GM04503 (cell line): Measurements from ENCODE around the gene DLST.

Source experiments
- DNase-seq: peaks from one replicate; pipeline ENCODE4 v3.0.0-alpha.2; 2012; ENCODE audit warnings: low read depth

Gene DLST

GRCh38 chr14:74940956-74941565 lies 59.3 kb downstream of the DLST start:
- no peak for DNase-seq

GRCh38 chr14:74941676-74942097 lies 60.0 kb downstream of the DLST start:
- no peak for DNase-seq

GRCh38 chr14:74942181-74942580 lies 60.5 kb downstream of the DLST start:
- DNase-seq: no peak

- DNase-seq: no peak
Observed at GRCh38 chr14:74942608-74943007, 60.9 kb downstream of the DLST start.

GRCh38 chr14:74945261-74945851 lies 63.6 kb downstream of the DLST start:
- DNase-seq: no peak

- no peak for DNase-seq
Observed at GRCh38 chr14:74945852-74946658, 64.3 kb downstream of the DLST start.

- DNase-seq: no peak
Observed at GRCh38 chr14:74946659-74947281, 65.1 kb downstream of the DLST start.

- DNase-seq: no peak
Observed at GRCh38 chr14:74947353-74948227, 65.9 kb downstream of the DLST start.

GRCh38 chr14:74948228-74949175 lies 66.8 kb downstream of the DLST start:
- DNase-seq: no peak

GRCh38 chr14:74949191-74949601 lies 67.5 kb downstream of the DLST start:
- no peak for DNase-seq

GRCh38 chr14:74949859-74950573 lies 68.3 kb downstream of the DLST start:
- DNase-seq: no peak

GRCh38 chr14:74950795-74951442 lies 69.2 kb downstream of the DLST start:
- no peak for DNase-seq

GRCh38 chr14:74951443-74952179 lies 69.9 kb downstream of the DLST start:
- DNase-seq: no peak

- no peak for DNase-seq
Observed at GRCh38 chr14:74952180-74952665, 70.5 kb downstream of the DLST start.

- no peak for DNase-seq
Observed at GRCh38 chr14:74952697-74953484, 71.2 kb downstream of the DLST start.
